Chondrocyte (in vitro differentiated cells): ENCODE results near the gene RFTN2. TPM values are rescaled to one million over a fixed set of nuclear protein-coding genes. Genes with fewer than 3 reads are reported as not detected.

ENCODE experiments used
- DNase-seq: peaks from one replicate; pipeline ENCODE4 v3.0.0; 2021; ENCODE audit warnings: mixed read lengths, low spot score
- H3K27ac Mint-ChIP-seq: one replicate; pipeline ENCODE4 v1.8.0; 2021; ENCODE audit warnings: mild to moderate bottlenecking, moderate library complexity, mixed read lengths; ENCODE audit not compliant: unreplicated experiment
- H3K27me3 Mint-ChIP-seq: 2 replicates; pipeline ENCODE4 v1.8.0; 2021; ENCODE audit warnings: low read depth, mixed read lengths
- H3K36me3 Mint-ChIP-seq: 2 replicates; pipeline ENCODE4 v1.8.0; 2021; ENCODE audit warnings: low read depth, mixed read lengths
- H3K4me1 Mint-ChIP-seq: 2 replicates; pipeline ENCODE4 v1.8.0; 2021; ENCODE audit warnings: low read depth, mild to moderate bottlenecking, mixed read lengths
- H3K4me3 Mint-ChIP-seq: one replicate; pipeline ENCODE4 v1.8.0; 2021; ENCODE audit warnings: mild to moderate bottlenecking, moderate library complexity, mixed read lengths; ENCODE audit not compliant: unreplicated experiment
- H3K9me3 Mint-ChIP-seq: 2 replicates; pipeline ENCODE4 v1.8.0; 2021; ENCODE audit warnings: low read depth, mixed read lengths
- total RNA-seq: library from RNA; stranded (reverse); gene quantifications from 3 replicates; pipeline ENCODE4 v1.2.1, GENCODE V29; 2021
- TF ChIP-seq, protein P1 (sequence below): fragments of 200-600 bp; sonication (generic); IDR thresholded peaks from 2 replicates; pipeline ENCODE4 v1.5.0; 2021; ENCODE audit warnings: antibody characterized with exemption, mild to moderate bottlenecking, moderate library complexity

Gene RFTN2
- total RNA-seq, 1 donor from 2014 or later: 11.5 TPM

DNA sequence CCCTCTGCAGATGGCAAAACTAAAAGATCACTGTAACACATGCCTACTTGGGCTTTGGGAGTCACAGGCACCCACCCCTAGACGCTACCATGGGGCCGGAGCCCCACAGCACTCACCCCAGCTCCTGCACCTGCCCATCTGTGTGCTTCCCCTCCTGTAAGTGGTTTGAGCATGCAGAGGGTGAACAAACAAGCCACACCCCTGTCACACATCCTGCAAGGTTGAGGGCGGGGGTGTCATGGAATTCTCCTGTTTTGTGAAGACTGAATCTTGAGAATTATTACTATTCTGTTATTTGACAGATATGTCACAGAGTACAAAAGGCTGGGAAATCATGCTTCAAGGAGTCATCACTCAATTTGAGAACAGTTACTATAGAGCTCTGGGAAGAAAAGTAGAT lies 60.9 kb downstream of the RFTN2 start:
- Mint-ChIP-seq H3K27ac (no peak overlapping the region), H3K4me1 (no peaks in the 10 kb centered on the region), H3K9me3 (peaks cover 3% of the 10 kb centered on the region), H3K36me3 (peaks cover 45% of the 10 kb centered on the region), H3K27me3 (no peaks in the 10 kb centered on the region), H3K4me3 (no peak overlapping the region)
- TF ChIP-seq, protein P1, sequence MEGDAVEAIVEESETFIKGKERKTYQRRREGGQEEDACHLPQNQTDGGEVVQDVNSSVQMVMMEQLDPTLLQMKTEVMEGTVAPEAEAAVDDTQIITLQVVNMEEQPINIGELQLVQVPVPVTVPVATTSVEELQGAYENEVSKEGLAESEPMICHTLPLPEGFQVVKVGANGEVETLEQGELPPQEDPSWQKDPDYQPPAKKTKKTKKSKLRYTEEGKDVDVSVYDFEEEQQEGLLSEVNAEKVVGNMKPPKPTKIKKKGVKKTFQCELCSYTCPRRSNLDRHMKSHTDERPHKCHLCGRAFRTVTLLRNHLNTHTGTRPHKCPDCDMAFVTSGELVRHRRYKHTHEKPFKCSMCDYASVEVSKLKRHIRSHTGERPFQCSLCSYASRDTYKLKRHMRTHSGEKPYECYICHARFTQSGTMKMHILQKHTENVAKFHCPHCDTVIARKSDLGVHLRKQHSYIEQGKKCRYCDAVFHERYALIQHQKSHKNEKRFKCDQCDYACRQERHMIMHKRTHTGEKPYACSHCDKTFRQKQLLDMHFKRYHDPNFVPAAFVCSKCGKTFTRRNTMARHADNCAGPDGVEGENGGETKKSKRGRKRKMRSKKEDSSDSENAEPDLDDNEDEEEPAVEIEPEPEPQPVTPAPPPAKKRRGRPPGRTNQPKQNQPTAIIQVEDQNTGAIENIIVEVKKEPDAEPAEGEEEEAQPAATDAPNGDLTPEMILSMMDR: no peak
- DNase-seq: no peak

DNA sequence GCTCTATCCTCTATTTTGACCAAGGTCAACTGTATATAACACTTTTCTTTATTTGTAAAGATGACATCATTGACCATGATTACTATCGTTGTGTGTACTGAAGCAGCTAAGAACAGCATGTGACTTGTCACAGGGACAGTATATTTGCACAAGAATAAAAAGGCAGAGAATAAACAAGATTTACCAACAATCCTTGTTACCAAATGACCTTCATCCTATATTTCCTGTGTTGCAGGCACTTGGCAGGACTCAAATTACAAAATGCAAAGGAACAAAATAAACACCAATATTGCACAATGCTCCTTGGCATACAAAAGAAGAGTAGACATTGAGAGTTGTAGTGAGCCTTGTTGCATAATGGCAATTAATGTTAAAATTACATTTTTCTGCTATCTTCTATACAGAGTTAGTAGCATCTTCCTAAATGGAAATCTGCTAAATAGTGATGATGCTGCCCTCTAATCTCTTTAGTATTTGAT lies 61.8 kb downstream of the RFTN2 start:
- Mint-ChIP-seq H3K4me1 (no peaks in the 10 kb centered on the region), H3K9me3 (peaks cover 6% of the 10 kb centered on the region), H3K27me3 (no peaks in the 10 kb centered on the region), H3K36me3 (peaks cover 48% of the 10 kb centered on the region), H3K4me3 (no peak overlapping the region), H3K27ac (no peak overlapping the region)
- DNase-seq: no peak
- TF ChIP-seq, protein P1: no peak

DNA sequence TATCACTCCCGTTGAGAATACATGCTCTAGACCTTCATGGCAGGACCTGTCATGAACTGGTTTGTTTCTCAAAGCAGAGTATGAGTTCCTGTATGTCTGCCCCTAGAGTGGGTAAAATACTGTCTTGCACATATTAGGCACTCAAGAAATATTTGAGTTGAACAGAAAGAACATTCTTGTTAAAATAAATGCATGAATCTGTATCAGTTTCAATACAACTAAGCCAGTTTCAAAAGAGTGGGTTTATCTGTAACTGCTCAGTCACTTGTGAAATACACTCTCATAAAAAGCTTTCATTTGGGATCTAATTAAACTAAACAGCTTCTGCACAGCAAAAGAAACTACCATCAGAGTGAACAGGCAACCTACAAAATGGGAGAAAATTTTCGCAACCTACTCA lies 69.2 kb downstream of the RFTN2 start:
- Mint-ChIP-seq H3K9me3 (peaks cover 6% of the 10 kb centered on the region), H3K27me3 (no peaks in the 10 kb centered on the region), H3K27ac (no peak overlapping the region), H3K36me3 (peaks cover 21% of the 10 kb centered on the region), H3K4me3 (no peak overlapping the region), H3K4me1 (no peaks in the 10 kb centered on the region)
- no peak for DNase-seq
- TF ChIP-seq, protein P1: no peak

DNA sequence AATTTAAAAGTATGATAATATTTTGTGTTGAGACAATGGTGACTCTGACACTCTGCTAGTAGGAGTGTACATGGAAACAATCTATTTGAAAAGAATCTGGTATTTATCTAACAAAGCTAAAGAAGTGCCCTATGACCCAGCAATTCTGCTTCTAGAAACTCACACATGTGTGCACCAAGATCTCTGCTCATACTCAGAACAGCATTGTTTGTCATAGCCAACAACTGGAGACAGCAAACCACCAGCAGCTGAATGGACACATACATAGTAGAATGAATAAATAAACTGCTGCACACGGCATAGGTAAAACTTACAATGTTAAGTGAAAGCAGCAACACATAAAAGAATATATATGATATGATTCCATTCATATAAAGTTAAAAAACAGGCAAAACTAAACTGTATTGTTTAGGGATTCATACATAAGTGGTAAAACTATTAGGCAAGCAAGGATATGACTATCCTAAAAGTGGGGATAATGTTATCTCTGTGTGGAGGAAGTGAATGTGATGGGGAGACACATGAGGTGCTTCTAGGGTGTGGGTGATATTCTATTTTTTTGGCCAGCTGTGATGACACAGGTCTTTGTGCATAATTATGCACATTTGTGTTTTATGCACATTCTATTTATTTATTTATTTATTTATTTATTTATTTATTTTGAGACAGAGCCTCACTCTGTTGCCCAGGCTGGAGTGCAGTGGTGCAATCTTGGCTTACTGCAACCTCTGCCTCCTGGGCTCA lies 71.1 kb downstream of the RFTN2 start:
- Mint-ChIP-seq H3K36me3 (peaks cover 10% of the 10 kb centered on the region), H3K4me1 (no peaks in the 10 kb centered on the region), H3K27ac (no peak overlapping the region), H3K27me3 (no peaks in the 10 kb centered on the region), H3K4me3 (no peak overlapping the region), H3K9me3 (peaks cover 3% of the 10 kb centered on the region)
- no peak for DNase-seq
- TF ChIP-seq, protein P1: no peak

DNA sequence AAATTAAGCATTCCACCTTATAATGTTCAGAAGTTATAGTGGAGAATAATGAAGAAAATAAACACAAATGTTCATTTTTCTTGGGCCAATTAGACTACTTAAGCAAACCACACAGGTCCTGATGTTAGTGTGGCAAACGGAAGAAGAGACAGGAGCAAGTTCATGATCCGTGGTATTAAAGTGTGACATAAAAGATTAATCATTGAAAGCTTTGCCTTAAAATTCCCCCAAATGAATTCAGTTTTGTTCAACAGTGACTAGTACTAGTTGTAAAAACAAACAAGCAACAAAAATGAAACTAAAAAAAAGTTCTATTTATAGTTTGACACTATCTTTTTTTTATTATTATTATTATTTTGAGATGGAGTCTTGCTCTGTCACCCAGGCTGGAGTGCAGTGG lies 73.7 kb downstream of the RFTN2 start:
- Mint-ChIP-seq H3K9me3 (no peaks in the 10 kb centered on the region), H3K27ac (no peak overlapping the region), H3K4me3 (no peak overlapping the region), H3K36me3 (peaks cover 8% of the 10 kb centered on the region), H3K4me1 (no peaks in the 10 kb centered on the region), H3K27me3 (no peaks in the 10 kb centered on the region)
- DNase-seq: no peak
- TF ChIP-seq, protein P1: no peak
